Epithelial cell of esophagus (primary cell): ENCODE data around the gene NLGN1.

Experiments
- DNase-seq: peaks from one replicate; pipeline ENCODE4 v3.0.0; 2010; ENCODE audit warnings: low read depth
- H3K4me3 ChIP-seq: 2 replicates; pipeline ENCODE4 v1.5.1; 2011; ENCODE audit warnings: mild to moderate bottlenecking, low read length, control low read depth
- TF ChIP-seq, protein P1 (sequence below): IDR thresholded peaks from 2 replicates; pipeline ENCODE4 v1.5.1; 2011; ENCODE audit warnings: low read depth, mild to moderate bottlenecking, low read length, control low read depth, inconsistent platforms; ENCODE audit not compliant: insufficient read depth; ENCODE audit errors: missing control alignments

NLGN1 gene

DNA sequence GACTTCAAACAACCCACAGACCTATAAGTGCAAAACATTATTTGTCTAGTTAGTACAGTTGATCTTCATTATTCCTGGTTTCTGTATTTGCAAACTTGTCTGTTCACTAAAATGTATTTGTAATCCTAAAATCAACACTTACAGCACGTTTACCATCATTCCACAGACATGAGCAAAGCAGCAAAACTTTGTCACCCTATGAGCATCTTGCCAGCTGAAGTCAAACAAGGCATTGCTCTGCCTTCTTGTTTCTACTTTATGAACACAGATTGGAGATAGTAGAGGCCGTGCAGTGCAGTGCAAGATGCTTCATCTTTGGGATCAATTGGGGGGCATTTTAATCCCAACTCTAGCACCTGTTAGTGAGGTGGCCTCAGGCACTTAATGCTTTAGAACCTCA, 202.1 kb downstream of the NLGN1 start:
- H3K4me3 ChIP-seq: no peak overlapping the region
- peak; percentile 21 for DNase-seq
- TF ChIP-seq, protein P1, sequence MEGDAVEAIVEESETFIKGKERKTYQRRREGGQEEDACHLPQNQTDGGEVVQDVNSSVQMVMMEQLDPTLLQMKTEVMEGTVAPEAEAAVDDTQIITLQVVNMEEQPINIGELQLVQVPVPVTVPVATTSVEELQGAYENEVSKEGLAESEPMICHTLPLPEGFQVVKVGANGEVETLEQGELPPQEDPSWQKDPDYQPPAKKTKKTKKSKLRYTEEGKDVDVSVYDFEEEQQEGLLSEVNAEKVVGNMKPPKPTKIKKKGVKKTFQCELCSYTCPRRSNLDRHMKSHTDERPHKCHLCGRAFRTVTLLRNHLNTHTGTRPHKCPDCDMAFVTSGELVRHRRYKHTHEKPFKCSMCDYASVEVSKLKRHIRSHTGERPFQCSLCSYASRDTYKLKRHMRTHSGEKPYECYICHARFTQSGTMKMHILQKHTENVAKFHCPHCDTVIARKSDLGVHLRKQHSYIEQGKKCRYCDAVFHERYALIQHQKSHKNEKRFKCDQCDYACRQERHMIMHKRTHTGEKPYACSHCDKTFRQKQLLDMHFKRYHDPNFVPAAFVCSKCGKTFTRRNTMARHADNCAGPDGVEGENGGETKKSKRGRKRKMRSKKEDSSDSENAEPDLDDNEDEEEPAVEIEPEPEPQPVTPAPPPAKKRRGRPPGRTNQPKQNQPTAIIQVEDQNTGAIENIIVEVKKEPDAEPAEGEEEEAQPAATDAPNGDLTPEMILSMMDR: no peak

DNA sequence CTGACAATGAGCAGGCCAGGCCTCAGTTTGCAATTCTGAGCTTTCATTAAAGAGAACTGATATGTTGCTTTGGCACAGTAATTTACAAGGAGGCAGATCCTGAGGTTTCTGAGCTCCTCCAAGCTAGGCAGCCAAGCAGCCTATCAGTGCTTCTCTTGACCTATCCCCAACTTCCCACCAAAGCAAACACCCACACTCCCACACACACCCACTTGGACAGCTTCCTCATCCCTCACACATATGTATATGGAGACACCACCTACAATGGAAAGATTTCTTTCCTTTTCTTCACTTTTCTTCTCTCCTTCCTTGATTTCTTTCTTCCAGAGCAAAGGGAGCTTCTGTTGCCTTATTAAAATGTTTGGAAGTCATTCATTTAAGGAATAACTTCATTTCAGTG, 217.0 kb downstream of the NLGN1 start:
- no peak for DNase-seq
- no peak overlapping the region for H3K4me3 ChIP-seq
- TF ChIP-seq, protein P1: no peak

DNA sequence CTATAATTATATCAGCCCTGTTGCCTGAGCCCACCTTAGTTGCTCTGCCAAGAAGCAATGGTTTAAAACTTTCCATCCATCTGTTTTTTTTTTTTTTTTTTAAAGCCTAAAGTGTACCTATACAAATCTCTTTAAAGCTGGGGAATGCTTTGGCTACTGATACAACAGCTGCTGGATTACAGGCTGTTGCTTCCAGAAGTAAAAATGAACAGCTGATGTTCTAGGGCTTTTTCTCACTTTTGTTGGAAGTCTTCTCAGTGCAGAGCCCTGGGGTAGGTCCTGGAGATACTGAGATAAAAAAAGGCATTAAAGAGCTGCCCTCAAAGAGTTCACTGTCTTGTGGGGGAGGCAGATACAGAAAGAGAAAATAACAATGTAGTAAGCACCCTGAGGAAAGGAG, 218.1 kb downstream of the NLGN1 start:
- no peak overlapping the region for H3K4me3 ChIP-seq
- TF ChIP-seq, protein P1: no peak
- no peak for DNase-seq

DNA sequence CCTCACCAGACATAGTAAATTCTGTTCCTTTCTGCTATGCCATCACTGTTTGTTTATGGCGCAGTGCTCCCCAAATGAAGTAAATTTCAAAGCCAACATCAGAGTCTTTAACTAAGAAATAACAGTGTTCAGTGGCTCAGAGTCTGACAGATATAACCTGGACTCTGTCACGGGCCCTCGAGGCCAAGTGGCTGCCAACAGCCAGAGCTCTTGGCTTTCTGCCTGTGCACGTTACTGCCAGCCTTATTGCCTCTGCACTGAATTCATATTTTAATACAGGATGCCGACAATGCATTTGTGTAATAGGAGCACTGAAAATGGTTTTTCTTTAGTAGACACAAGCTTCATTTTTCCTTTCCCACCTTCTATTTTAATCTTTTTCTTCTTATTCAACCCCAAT, 219.9 kb downstream of the NLGN1 start:
- TF ChIP-seq, protein P1: no peak
- no peak for DNase-seq
- no peak overlapping the region for H3K4me3 ChIP-seq

DNA sequence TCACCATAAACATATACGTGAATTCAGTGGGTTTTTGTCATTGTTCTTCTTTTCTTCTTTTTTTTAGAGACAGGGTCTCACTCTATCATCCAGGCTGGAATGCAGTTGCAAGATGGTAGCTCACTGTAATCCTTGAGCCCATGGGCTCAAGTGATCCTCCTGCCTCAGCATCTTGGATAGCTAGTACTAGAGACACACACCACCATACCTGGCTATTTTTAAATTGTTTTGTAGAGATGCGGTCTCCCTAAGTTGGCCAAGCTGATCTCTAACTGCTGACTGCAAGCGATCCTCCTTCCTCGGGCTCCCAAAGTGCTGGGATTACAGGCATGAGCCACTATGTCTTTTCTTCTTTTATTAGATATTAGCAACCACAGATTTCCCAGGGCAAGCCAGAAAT, 220.6 kb downstream of the NLGN1 start:
- DNase-seq: no peak
- H3K4me3 ChIP-seq: no peak overlapping the region
- TF ChIP-seq, protein P1: no peak

DNA sequence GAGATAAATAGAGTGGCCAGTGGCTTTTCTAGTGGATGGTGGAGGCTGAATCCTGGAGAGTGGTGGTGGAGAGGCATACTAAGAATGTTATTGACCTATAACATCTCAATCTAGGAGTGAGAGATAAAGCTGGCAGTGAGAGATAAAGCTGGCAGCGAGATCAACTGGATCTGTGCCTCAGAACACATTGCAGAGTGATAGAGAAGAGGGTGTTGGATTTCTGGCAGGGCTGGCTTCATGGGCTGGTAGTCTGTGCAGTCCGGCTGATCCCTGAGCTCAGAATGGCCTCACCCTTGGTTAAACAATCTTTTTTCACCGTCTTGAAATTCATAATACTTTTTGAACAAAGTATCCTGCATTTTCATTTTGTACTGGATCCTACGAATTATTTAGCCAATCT, 221.2 kb downstream of the NLGN1 start:
- TF ChIP-seq, protein P1: no peak
- no peak for DNase-seq
- no peak overlapping the region for H3K4me3 ChIP-seq

DNA sequence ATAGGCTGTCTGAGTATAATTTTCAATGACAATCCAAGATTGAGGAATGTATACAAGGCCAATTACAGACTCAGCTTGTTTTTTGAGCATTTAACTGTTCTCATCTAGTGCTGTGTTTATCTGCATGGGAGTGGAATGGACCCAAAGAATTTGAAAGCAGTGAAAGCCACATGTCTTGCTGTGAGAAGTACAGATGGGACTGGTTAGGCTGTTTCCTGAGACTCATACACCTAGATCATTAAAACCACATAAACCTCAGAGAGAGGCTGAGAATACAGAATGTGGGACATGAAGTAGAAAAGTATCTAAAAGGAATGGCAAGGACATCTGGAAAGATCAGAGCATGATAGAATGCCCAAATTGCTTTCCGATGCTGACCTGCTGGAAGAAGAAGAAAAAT, 224.6 kb downstream of the NLGN1 start:
- H3K4me3 ChIP-seq: no peak overlapping the region
- no peak for DNase-seq
- TF ChIP-seq, protein P1: no peak
